Neural progenitor cell (in vitro differentiated cells): ENCODE results near the gene SAMD4A. TPM values are rescaled to one million over a fixed set of nuclear protein-coding genes. Genes with fewer than 3 reads are reported as not detected.

Source experiments
- DNase-seq: peaks from one replicate; pipeline ENCODE4 v3.0.0-alpha.2; 2016; ENCODE audit warnings: low spot score
- H2AFZ ChIP-seq: fragments of 200-600 bp; sonication (generic); replicated peaks from 2 replicates; pipeline ENCODE4 v1.6.1; 2016; ENCODE audit warnings: antibody characterized with exemption
- H3F3A ChIP-seq: fragments of 200-600 bp; sonication (generic); 2 replicates; pipeline ENCODE4 v1.6.1; 2016; ENCODE audit warnings: antibody characterized with exemption, low read depth
- H3K27ac ChIP-seq: fragments of 200-600 bp; sonication (generic); 2 replicates; pipeline ENCODE4 v1.5.1; 2016; ENCODE audit warnings: mild to moderate bottlenecking
- H3K27me3 ChIP-seq: fragments of 200-600 bp; sonication (generic); 2 replicates; pipeline ENCODE4 v1.6.1; 2016; ENCODE audit warnings: mild to moderate bottlenecking, moderate library complexity
- H3K36me3 ChIP-seq: fragments of 200-600 bp; sonication (generic); 2 replicates; pipeline ENCODE4 v1.5.1; 2016
- H3K4me1 ChIP-seq: fragments of 200-600 bp; sonication (generic); 2 replicates; pipeline ENCODE4 v1.6.1; 2016; ENCODE audit warnings: mixed run types
- H3K4me2 ChIP-seq: fragments of 200-600 bp; sonication (generic); 2 replicates; pipeline ENCODE4 v1.6.1; 2016
- H3K4me3 ChIP-seq: fragments of 200-600 bp; sonication (generic); 2 replicates; pipeline ENCODE4 v1.5.1; 2016
- H3K79me2 ChIP-seq: fragments of 200-600 bp; sonication (generic); 2 replicates; pipeline ENCODE4 v1.6.1; 2016; ENCODE audit warnings: low read depth
- H3K9ac ChIP-seq: fragments of 200-600 bp; sonication (generic); 2 replicates; pipeline ENCODE4 v1.6.1; 2016
- H3K9me3 ChIP-seq: fragments of 200-600 bp; sonication (generic); 2 replicates; pipeline ENCODE4 v1.5.1; 2016; ENCODE audit warnings: low read depth
- H4K20me1 ChIP-seq: fragments of 200-600 bp; sonication (generic); 2 replicates; pipeline ENCODE4 v1.6.1; 2016; ENCODE audit warnings: low read depth
- H3K27ac Mint-ChIP-seq: 3 replicates; pipeline ENCODE4 v1.8.0; 2021; ENCODE audit warnings: mixed read lengths
- H3K27me3 Mint-ChIP-seq: 2 replicates; pipeline ENCODE4 v1.8.0; 2022; ENCODE audit warnings: low read depth, mild to moderate bottlenecking, inconsistent platforms, moderate library complexity, mixed read lengths; ENCODE audit not compliant: insufficient read depth
- H3K36me3 Mint-ChIP-seq: 3 replicates; pipeline ENCODE4 v1.8.0; 2021; ENCODE audit warnings: mixed read lengths
- H3K4me1 Mint-ChIP-seq: 3 replicates; pipeline ENCODE4 v1.8.0; 2021; ENCODE audit warnings: mixed read lengths
- H3K4me3 Mint-ChIP-seq: 3 replicates; pipeline ENCODE4 v1.8.0; 2021; ENCODE audit warnings: mild to moderate bottlenecking, moderate library complexity, mixed read lengths
- H3K9me3 Mint-ChIP-seq: 3 replicates; pipeline ENCODE4 v1.8.0; 2020; ENCODE audit warnings: mixed read lengths
- EZH2 ChIP-seq: fragments of 200-600 bp; sonication (generic); IDR thresholded peaks from 2 replicates; pipeline ENCODE4 v1.6.1; 2017; ENCODE audit warnings: antibody characterized with exemption, mild to moderate bottlenecking, moderate library complexity
- EZH2phosphoT487 ChIP-seq: fragments of 200-600 bp; sonication (generic); IDR thresholded peaks from 2 replicates; pipeline ENCODE4 v1.6.1; 2017; ENCODE audit warnings: antibody characterized with exemption
- total RNA-seq: library from RNA; depleted of rRNA; stranded (reverse); fragments of >200 nt; gene quantifications from 2 replicates; pipeline ENCODE4 v1.2.3, GENCODE V29; 2015; ENCODE audit warnings: low replicate concordance
- TF ChIP-seq, protein P1 (sequence below): fragments of 200-600 bp; sonication (generic); IDR thresholded peaks from 2 replicates; pipeline ENCODE4 v1.5.1; 2017; ENCODE audit warnings: antibody characterized with exemption, mild to moderate bottlenecking

The SAMD4A gene
- total RNA-seq, 1 donor from 2014 or later = 4.3 TPM

DNA sequence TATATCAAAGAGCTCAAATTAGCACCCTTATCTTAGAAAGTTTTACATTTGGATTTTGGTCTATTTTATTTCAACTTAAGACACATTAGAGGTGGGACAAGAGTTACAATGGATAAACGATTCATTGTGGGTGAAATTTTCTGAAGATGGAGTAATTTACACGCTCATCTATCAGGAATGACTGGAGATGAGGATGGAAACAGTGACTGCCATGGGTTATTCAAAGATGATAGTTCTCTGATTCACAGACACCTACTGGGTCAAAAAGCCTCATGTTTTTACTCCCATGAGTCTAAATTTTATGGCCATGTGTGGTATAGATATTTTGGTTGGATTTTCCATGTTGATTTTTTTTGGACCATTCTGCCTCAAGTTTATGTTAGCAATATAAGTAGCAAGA, 22.1 kb downstream of the SAMD4A start:
- peaks cover 10% of the 10 kb centered on the region for H3K4me1 Mint-ChIP-seq
- H3K9ac ChIP-seq = no peak overlapping the region
- H3K27ac ChIP-seq = no peak overlapping the region

DNA sequence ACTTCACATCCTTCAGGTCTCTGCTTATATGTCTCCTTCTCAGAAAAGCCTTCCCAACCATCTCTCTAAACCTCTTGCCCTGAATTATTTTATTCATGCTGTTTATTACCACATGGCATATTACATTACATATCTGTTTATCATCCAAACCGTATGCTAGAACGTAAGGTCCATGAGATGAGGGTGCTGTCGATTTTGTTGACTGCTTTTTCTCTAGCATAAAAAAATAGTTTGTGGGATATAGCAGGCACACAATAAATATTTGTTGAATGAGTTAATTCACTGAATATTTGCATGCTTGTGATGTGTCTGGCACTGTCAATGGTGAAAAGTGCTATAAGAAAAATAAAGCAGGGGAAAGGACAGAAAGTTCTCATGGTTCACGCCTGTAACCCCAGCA, 22.9 kb downstream of the SAMD4A start:
- Histone ChIP-seq H3K9me3 (no peaks in the 10 kb centered on the region), H3K79me2 (no peaks in the 10 kb centered on the region), H3K36me3 (no peaks in the 10 kb centered on the region), H3F3A (no peaks in the 10 kb centered on the region), H3K4me1 (no peaks in the 10 kb centered on the region), H3K27ac (no peak overlapping the region), H3K9ac (no peak overlapping the region), H2AFZ (no peak overlapping the region), H4K20me1 (no peaks in the 10 kb centered on the region), H3K4me2 (no peak overlapping the region), H3K27me3 (no peaks in the 10 kb centered on the region), H3K4me3 (no peak overlapping the region)
- H3K4me3 Mint-ChIP-seq = no peak overlapping the region
- no peak for DNase-seq
- H3K9me3 Mint-ChIP-seq = peaks cover 17% of the 10 kb centered on the region
- no peak overlapping the region for H3K27ac Mint-ChIP-seq
- H3K4me1 Mint-ChIP-seq = peaks cover 13% of the 10 kb centered on the region
- peaks cover 26% of the 10 kb centered on the region for H3K36me3 Mint-ChIP-seq
- TF ChIP-seq, protein P1, sequence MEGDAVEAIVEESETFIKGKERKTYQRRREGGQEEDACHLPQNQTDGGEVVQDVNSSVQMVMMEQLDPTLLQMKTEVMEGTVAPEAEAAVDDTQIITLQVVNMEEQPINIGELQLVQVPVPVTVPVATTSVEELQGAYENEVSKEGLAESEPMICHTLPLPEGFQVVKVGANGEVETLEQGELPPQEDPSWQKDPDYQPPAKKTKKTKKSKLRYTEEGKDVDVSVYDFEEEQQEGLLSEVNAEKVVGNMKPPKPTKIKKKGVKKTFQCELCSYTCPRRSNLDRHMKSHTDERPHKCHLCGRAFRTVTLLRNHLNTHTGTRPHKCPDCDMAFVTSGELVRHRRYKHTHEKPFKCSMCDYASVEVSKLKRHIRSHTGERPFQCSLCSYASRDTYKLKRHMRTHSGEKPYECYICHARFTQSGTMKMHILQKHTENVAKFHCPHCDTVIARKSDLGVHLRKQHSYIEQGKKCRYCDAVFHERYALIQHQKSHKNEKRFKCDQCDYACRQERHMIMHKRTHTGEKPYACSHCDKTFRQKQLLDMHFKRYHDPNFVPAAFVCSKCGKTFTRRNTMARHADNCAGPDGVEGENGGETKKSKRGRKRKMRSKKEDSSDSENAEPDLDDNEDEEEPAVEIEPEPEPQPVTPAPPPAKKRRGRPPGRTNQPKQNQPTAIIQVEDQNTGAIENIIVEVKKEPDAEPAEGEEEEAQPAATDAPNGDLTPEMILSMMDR = no peak
- no peak for TF ChIP-seq EZH2phosphoT487
- TF ChIP-seq EZH2 = no peak
- no peaks in the 10 kb centered on the region for H3K27me3 Mint-ChIP-seq

More for the DNA sequence above, 22.1 kb downstream of the SAMD4A start:
- Histone ChIP-seq H3K4me1 (no peaks in the 10 kb centered on the region), H3K9me3 (no peaks in the 10 kb centered on the region), H3F3A (no peaks in the 10 kb centered on the region), H3K4me2 (no peak overlapping the region), H4K20me1 (no peaks in the 10 kb centered on the region), H3K27me3 (no peaks in the 10 kb centered on the region), H2AFZ (no peak overlapping the region), H3K36me3 (no peaks in the 10 kb centered on the region), H3K4me3 (no peak overlapping the region), H3K79me2 (no peaks in the 10 kb centered on the region)
- H3K27me3 Mint-ChIP-seq = no peaks in the 10 kb centered on the region
- TF ChIP-seq EZH2phosphoT487 = no peak
- TF ChIP-seq, protein P1 = no peak
- TF ChIP-seq EZH2 = no peak
- H3K27ac Mint-ChIP-seq = no peak overlapping the region
- DNase-seq = no peak
- no peak overlapping the region for H3K4me3 Mint-ChIP-seq
- peaks cover 17% of the 10 kb centered on the region for H3K9me3 Mint-ChIP-seq
- peaks cover 26% of the 10 kb centered on the region for H3K36me3 Mint-ChIP-seq

- Mint-ChIP-seq H3K27me3 (no peaks in the 10 kb centered on the region), H3K4me1 (peaks cover 13% of the 10 kb centered on the region), H3K27ac (no peak overlapping the region), H3K4me3 (no peak overlapping the region), H3K36me3 (peaks cover 24% of the 10 kb centered on the region), H3K9me3 (peaks cover 17% of the 10 kb centered on the region)
- H3K4me2 ChIP-seq = no peak overlapping the region
- H3K36me3 ChIP-seq = no peaks in the 10 kb centered on the region
- no peaks in the 10 kb centered on the region for H3K27me3 ChIP-seq
- no peaks in the 10 kb centered on the region for H3K79me2 ChIP-seq
- H3K9me3 ChIP-seq = no peaks in the 10 kb centered on the region
- H3K4me3 ChIP-seq = no peak overlapping the region
- H2AFZ ChIP-seq = no peak overlapping the region
- H3K4me1 ChIP-seq = no peaks in the 10 kb centered on the region
- H3K9ac ChIP-seq = no peak overlapping the region
- no peak for DNase-seq
- no peaks in the 10 kb centered on the region for H4K20me1 ChIP-seq
- H3K27ac ChIP-seq = no peak overlapping the region
- H3F3A ChIP-seq = no peaks in the 10 kb centered on the region
- TF ChIP-seq EZH2phosphoT487 (no peak), EZH2 (no peak)
- TF ChIP-seq, protein P1 = no peak
Measured at GRCh38 chr14:54590481-54590880, 23.6 kb downstream of the SAMD4A start.
